Measurements from ENCODE around the gene DNAH3.
A peak's percentile ranks its signal among the peaks of the same experiment; 100 is the strongest.
"Not testable (repeated sequence)": the region's sequence is repeated elsewhere in the genome, so short reads cannot be mapped to it uniquely, and the experiment has no call there.

The DNAH3 gene

GRCh38 chr16:21167929-21168602 is 17.4 kb upstream of the DNAH3 start:
- DNase-seq, result no peak

GRCh38 chr16:21167360-21167759 is 16.7 kb upstream of the DNAH3 start:
- DNase-seq, result peak; percentile 8 to 24

- DNase-seq, result no peak
Observed at GRCh38 chr16:21166561-21166961, 15.9 kb upstream of the DNAH3 start.

- no peak for DNase-seq
Observed at GRCh38 chr16:21164521-21165168, 14.0 kb upstream of the DNAH3 start.

GRCh38 chr16:21163576-21163975 is 12.9 kb upstream of the DNAH3 start:
- no peak for DNase-seq

- no peak for DNase-seq
Observed at GRCh38 chr16:21162661-21163151, 12.1 kb upstream of the DNAH3 start.

- DNase-seq, result no peak
Observed at GRCh38 chr16:21161211-21161610, 10.6 kb upstream of the DNAH3 start.

- no peak for DNase-seq
Observed at GRCh38 chr16:21160276-21160675, 9.6 kb upstream of the DNAH3 start.

GRCh38 chr16:21159281-21159951 is 8.8 kb upstream of the DNAH3 start:
- DNase-seq, result peak in 1 of 2 experiments; percentile 9

GRCh38 chr16:21158208-21159110 is 7.8 kb upstream of the DNAH3 start, which contains the start of gene LDAF1:
TSS of gene LDAF1 (plus strand) at chr16:21158674. CDS start at chr16:21161183, 2,509 bp downstream.
- peak; percentile 11 to 78 for DNase-seq

- DNase-seq, result no peak
Observed at GRCh38 chr16:21157632-21158031, 7.0 kb upstream of the DNAH3 start.

- peak; percentile 10 to 61 for DNase-seq
Observed at GRCh38 chr16:21156767-21157467, 6.3 kb upstream of the DNAH3 start.

- not testable (repeated sequence) for DNase-seq
Observed at GRCh38 chr16:21156011-21156410, 5.4 kb upstream of the DNAH3 start.

GRCh38 chr16:21153124-21153729 is 2.6 kb upstream of the DNAH3 start:
- DNase-seq, result not testable (repeated sequence)

GRCh38 chr16:21152160-21153030 is 1.7 kb upstream of the DNAH3 start:
- not testable (repeated sequence) for DNase-seq

- no peak for DNase-seq
Observed at GRCh38 chr16:21145738-21146137, 4.9 kb downstream of the DNAH3 start.

- DNase-seq, result no peak
Observed at GRCh38 chr16:21134053-21134452, 16.6 kb downstream of the DNAH3 start.

GRCh38 chr16:21130811-21131210 is 19.8 kb downstream of the DNAH3 start:
- DNase-seq, result no peak

GRCh38 chr16:21128991-21129390 is 21.7 kb downstream of the DNAH3 start:
- DNase-seq, result no peak

GRCh38 chr16:21126518-21126917 is 24.1 kb downstream of the DNAH3 start:
- DNase-seq, result no peak

GRCh38 chr16:21125191-21125590 is 25.5 kb downstream of the DNAH3 start:
- no peak for DNase-seq

All from SW 1271 (cell line).